HG02973 (cell line): ENCODE data around the gene PGLYRP3.

Experiments
- ATAC-seq: cut with Tn5 transposase; IDR thresholded peaks from one replicate; pipeline ENCODE4 v1.9.1; 2021; ENCODE audit warnings: moderate library complexity; ENCODE audit not compliant: unreplicated experiment

The PGLYRP3 gene

DNA sequence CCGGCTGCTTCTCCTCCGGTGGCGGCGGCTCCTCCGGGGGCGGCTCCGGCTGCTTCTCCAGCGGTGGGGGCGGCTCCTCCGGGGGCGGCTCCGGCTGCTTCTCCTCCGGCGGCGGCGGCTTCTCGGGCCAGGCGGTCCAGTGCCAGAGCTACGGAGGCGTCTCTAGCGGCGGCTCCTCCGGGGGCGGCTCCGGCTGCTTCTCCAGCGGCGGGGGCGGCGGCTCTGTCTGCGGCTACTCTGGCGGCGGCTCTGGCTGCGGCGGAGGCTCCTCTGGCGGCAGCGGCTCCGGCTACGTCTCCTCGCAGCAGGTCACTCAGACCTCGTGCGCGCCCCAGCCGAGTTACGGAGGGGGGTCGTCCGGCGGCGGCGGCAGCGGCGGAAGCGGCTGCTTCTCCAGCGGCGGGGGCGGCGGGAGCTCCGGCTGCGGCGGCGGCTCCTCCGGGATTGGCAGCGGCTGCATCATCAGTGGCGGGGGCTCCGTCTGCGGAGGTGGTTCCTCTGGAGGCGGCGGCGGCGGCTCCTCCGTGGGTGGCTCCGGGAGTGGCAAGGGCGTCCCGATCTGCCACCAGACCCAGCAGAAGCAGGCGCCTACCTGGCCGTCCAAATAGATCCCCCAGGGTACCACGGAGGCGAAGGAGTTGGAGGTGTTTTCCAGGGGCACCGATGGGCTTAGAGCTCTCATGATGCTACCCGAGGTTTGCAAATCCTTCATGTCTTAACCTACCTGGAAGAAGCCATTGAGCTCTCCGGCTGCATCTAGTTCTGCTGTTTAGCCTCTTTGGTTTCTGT is 51.3 kb downstream of the PGLYRP3 start:
- ATAC-seq = no peak

DNA sequence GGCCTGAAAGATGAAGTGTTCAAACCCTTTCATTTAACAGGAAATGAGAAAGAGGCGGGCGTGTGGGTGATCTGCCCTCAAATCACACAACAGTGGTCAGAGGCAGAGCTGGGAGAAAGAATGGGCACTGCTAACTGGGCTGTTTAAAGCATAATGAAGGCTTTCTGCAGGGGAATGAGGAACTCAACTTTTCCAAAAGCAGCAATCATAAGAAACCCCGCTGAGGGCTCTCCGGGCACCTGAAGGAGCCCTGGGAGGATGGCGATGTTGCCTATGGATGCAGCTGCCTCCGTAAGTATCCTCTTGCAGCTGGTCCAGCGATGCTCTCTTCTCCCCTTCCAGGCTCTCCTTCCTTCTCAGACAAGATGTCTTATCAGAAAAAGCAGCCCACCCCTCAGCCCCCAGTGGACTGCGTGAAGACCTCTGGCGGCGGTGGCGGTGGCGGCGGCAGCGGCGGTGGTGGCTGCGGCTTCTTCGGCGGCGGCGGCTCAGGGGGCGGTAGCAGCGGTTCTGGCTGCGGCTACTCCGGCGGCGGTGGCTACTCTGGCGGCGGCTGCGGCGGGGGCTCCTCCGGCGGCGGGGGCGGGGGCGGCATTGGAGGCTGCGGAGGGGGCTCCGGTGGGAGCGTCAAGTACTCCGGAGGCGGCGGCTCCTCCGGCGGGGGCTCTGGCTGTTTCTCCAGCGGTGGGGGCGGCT is 52.0 kb downstream of the PGLYRP3 start:
- no peak for ATAC-seq

DNA sequence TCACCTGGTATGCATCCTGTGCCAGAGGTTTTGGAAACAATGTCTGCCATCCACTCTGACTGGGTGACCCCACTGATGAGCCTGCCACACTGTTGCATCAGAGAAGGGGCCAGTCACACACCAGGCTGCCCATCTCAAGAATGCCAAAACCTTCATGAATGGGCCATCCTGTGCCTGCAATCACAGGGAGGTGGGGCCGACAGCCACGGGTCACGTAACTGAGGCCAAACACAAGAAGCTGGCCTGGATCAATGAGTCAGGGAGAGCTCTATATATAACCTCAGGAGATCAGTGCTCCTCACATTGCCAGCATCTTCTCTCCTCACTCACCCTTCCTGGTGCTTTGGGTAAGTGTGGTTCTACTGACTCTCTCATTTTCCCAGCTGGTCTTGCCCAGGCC is 53.4 kb downstream of the PGLYRP3 start, which contains the start of gene LORICRIN:
LORICRIN (plus strand) TSS at position 301 of the 400 bp plus-strand sequence. CDS start 1,263 bp downstream, outside the sequence.
- ATAC-seq = no peak

DNA sequence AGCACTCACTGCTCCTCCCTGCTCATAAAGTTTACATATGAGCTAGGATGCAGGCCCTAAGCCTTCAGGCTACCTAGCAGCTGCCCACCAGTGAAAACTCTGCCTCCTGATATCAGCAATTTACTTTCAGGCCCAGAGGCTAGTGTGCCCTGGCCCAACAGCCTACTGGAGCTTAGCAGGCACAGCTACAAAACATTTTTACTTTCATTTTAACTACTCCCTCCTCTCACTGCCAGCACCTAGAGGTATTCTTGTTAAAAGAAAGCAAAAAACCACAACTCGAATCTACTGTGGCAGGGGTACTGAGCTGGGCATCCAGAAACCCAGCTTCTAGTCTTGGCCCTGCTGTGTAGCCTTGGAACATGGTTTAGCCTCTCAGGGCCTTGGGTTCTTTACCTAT is 59.1 kb downstream of the PGLYRP3 start:
- ATAC-seq = no peak

DNA sequence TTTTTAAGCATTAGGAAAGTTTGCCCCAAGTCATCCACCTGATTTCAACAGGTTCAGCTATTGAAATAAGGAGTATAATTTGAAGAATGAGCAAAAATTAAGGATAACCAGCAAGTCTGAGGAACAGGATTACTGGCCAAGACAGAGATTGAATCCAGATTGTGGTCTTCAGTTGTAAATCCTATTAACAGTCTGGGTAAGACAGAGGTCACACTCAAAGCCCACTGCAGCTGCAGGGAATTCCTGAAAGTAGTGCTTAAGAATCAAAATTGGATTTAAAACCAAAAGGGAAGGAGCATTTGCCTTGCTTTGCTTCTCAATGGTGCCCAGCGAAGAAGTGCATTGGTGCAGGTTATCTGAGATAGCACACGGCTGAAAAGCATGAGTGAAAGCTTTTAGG is 59.7 kb downstream of the PGLYRP3 start:
- no peak for ATAC-seq

DNA sequence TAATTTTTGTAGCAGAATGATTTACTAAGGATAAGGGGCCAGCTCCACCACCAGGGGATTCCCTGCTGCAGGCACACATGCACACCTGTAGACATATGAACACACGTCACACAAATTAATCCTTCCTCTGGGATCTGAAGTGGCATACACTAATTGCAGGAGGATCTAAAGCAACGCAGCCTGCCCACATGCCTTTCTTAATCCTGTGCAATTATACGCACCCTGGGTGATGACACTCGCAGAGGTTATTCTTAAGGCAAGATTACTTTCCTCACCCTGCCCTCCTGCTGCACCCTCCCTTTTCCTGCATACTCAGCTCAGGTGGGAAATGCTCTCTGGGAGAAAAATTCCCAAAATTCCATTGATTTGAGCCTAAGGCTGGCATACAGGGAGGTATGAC is 60.8 kb downstream of the PGLYRP3 start:
- no peak for ATAC-seq

DNA sequence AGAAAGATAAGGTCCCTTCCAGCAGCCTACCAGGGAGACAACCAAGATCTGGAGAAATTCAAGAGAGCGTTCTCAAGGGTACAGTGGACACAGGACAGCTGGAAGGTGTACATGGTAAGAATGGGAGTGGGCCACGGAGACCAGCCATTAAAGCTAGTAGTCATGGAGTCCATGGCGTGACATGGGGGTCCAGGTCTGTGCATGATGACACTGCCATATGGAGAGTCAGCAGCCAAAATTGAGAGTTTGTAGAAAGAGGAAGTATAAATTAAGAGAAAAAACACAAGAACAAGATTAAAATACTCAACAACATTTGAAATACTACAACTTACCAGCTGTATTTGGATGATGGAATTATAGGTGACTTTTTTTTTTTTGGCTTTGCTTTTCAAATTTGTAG is 61.2 kb downstream of the PGLYRP3 start:
- no peak for ATAC-seq

DNA sequence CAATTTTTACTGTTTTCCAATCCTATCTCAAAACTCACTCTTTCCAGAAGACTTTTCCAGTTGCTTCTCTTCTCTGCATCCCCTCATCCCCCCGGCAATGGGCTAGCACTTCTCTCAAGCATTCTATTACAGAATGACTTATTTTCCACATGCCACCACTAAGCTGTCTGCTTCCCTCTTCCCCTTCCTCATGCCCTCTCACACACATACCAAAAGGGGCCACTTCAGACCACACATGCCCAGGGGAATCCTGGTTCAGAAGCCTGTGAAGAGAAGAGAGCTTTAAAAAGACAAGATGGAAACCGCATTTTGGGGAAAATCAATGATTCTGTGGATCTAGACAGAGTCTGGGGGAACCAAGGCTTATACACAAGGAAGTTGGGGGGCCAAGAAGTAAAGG is 61.7 kb downstream of the PGLYRP3 start:
- ATAC-seq = no peak

DNA sequence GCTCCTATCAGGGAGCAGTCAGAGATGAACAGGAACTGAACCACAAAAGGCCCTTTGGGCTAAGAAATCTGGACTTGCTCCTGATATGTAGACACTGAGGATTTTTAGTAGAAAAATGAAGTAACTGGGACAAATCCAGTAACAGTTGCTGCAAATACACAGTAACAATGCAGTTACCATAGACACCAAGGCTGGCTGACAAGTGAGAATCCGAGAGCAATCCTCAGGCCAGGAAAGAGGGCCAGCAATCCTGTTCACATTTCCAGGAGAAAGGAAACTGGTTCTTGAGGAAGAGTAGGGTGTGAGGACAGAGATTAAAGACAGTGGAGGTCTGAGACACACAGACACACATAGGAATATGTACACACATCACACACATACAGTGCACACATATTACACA is 62.6 kb downstream of the PGLYRP3 start:
- no peak for ATAC-seq

DNA sequence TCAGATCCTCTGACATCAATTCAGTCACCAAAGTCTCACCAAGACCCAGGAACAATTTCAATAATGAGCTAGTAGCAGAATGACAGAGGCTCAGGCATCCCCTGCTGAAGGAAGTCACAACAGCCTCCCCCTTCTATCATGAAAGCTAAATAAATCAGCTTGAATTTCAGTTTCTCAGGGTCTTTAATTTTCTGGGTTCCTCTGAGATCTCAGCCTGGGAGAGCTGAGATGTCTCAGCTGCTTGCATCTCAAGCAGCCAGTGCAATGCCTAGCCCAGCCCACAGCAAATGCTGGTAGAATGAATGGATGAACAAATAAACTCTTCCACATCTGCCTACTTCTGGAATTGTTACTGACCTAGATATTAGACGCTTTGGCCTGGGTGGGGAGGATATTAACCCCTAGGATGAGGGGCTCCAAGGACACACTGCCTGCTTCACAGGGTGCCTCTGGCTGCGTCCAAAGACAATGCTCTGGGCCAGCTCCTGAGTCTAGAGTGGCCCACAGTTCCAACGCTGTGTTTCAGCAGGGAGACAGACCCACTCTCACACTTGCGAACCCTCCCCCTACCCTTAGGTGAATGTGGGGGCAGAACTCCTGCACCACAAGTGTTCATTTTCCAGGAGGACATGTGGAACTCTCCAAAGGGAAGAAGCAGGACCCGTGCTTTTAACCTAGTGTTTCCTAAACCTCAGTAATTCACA is 64.4 kb downstream of the PGLYRP3 start:
- no peak for ATAC-seq
